HG03457 (cell line): ENCODE measurements around the gene UNC5C.

ENCODE experiments used
- ATAC-seq: cut with Tn5 transposase; IDR thresholded peaks from one replicate; pipeline ENCODE4 v1.9.1; 2021; ENCODE audit warnings: moderate number of reproducible peaks; ENCODE audit not compliant: unreplicated experiment

Gene UNC5C

DNA sequence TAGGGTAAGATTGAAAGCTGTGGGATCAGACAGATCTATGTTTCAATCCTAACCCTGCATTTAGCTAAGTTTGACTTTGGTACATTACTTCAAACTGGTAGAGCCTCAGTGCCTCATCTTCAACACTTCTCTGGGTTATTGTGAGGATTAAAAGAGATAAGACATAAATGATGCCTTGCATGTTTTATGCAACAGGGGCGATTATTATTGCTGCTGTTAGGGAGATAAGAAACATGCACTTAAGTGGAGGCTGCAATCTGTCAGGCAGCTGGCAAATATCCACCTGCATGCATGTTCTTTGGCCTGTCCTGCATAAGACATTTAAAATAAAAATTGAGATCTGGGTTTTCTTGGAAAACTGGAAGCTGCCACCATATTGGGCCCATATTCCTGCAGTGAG is 24.6 kb downstream of the UNC5C start:
- ATAC-seq: no peak

DNA sequence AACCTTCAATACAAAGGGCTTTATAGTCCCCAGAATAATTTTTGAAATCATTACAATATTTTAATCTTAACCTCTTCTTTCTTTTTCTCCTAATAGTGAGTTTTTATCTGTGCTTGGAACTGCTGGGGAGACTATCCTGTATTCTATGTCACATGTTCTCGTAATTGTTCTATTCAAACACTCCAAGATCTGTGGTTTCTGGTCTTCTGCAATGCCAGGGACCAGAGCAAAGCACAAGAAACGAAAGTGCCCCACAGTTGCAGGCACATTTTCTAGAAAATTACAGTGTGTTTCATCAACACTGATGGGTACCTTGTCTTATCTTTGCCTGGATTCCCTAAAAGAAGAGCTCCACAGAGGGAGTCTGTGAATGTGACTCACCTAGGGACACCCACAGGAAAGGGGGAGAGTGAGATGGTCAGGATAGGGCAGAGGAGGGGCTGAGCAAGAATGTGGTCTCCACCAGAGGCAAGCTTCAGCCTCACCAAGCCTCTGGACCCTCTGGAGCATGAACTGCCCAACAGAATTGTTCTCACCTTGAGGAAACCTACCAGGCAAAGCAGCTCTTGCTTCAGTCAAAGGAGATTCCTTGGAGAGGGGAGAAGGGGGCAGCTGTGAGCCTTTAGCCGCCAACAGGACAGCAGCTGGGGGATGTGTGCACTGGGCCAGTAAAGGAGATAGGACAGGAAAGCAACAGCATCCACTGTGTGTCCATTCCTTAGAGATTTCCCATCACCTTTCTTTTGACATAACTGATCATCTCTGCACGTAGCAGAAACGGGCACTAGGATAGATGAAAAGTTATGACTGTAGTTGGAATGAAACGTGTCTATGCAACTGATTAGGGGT is 25.9 kb downstream of the UNC5C start:
- no peak for ATAC-seq

DNA sequence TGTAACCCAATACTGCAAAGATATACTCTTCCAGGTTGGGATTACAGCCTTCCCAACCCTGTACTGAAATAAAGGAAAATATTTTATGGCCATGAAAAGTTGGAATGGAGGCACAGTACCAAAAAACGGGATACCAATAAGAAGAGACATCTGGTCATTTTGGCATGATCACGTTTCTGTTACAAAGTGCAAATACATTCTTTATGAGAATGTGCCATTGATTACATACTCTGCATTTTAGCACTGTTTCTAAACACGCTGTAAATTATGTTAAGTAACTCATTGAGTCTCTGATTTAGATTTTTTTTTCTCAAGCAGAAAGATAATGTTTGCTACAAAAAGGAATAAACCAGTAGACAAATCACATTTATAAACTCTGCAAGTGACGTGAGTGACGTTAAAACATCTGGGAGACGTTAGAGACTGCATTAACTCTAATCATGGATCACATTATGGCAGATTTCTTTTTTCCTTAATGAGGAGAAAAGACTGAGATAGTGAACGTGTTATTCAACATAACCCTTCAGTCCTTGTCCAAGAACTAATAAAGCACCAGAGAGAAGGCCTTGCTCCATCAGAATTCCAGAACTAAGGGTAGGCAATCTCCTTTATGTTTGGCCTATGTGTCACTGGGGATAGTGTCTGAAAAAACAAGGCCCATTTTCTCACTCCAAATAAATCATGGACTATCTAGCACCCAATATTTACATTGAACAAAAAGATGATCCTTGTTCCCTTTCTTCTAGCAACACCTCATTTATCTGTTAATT is 31.0 kb downstream of the UNC5C start:
- no peak for ATAC-seq

DNA sequence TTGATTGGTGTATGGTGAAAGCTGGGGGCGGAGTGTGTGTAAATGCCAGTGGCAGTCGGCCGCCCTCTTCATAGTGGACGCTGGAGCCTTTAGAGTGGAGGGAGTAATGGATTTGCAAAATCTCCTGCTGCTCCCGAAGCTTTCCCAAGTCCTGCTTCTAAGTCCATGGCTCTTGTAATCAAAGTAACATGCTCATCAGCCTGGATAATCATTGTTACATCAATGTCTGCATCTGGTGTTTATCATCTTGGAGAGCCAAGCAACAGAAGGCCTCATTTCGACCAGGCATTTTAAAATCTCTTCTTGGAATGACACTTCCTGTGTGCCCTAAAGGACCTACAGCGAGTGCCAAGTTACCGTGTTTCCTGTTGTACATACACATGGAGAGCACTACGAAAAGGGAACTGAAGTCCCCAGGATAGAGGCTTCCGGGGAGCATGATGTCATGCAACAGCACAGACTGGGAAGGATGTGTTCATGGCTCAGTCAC is 32.2 kb downstream of the UNC5C start:
- no peak for ATAC-seq

DNA sequence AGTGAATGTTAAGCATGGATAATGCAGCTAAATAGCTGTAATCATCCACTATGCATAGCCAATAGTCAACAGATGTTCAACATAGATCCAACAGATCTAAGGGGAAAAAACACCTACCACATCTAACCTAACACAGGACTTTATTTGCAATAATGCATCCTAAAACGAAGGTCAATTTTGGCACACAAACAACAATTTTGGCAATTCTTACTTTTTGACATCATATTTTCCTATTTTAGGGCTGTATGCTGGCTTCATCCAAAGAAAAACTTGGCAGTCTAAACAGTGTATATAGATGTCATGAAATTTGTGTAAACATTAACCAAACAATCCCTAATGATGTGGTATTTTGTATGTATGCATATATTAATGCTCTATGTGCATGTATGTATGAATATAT is 33.2 kb downstream of the UNC5C start:
- ATAC-seq: no peak

DNA sequence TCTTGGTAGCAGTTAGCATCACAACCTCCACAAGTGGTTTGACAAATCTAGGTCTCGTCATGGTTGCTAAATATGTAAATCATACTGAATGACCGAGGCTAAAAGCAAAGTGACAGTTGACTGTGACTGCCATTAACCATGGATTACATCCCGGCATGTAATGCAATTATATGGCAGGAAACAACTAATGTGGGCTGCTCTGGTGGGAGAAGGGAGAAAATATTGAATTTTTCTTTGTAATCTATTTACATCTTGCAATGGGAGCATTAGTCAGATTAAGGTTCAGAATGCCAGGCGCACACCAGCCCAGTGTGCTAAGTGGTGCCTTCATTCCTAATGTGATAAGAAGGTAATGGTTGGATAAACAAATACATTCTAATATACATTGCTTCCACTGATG is 35.8 kb downstream of the UNC5C start:
- no peak for ATAC-seq

DNA sequence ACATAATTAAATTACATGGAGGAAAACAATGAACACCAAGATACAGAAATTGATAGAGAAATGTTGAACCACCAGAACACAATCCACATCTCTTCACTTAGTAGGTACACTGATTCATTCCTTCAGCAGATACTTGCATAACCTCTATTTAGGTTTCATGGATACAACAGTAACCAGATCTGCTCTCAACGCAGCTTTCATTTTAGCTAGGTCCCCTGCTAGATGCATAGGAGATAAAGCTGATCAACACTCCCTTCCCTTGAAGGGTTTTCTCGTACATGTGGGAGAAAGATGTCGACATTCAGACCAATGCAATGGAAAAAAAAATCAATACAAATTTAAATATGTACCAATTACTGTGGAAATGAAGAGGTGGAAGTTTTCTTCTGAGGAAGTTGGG is 37.3 kb downstream of the UNC5C start:
- ATAC-seq: no peak

DNA sequence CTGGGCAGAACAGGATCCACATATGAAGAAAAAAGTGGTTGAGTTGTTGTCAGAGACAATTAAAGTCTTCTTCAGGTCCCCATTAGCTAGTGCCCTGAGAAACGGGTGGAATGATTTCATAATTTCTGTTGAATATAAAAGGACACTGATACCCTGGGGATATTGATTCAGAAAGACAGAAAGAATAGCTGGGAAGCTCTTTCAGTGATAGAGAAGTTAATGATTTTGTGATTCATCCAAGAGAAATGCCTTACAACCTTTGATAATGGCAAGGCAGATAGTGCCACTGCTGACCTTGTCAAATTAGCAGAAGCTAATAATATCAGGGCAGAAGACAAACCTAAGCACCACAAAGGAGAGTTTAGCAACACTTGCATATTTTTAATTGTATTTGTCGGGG is 37.9 kb downstream of the UNC5C start:
- no peak for ATAC-seq

DNA sequence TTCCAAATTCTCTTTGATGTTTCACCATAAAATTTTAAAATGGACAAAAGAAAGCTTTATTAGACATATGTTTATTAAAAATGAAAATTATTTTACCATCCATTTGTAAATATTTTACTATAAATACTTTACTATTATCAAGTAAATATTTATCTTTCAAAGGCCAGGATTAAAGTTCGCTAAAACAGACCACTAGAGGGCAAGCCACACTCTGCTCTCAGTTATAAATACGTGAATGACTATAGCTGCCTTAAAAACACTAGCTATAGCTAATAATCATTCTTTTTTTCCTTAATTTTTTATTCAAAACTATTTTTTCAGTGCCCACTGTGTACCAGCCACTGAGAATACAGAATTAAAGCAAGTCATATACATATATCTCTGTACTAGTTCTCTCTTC is 38.6 kb downstream of the UNC5C start:
- no peak for ATAC-seq

DNA sequence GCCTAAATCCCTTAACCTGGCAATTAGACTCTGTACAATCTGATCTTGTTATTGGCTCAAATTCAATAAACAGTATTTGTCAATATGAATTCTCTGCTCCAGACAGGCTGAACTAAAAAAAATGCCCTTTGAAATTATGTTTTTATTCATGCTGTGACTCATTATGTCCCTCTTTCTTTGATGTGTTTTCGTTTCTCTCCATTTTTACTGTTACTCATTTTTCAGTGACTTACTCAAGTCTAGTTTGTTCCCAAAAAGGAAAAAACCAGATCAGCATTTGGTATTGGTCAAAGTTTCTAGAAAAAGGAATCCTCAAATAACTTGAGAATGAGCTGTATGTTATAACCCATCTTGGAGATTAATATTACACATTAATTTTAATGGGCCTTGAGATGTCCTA is 40.4 kb downstream of the UNC5C start:
- ATAC-seq: no peak

DNA sequence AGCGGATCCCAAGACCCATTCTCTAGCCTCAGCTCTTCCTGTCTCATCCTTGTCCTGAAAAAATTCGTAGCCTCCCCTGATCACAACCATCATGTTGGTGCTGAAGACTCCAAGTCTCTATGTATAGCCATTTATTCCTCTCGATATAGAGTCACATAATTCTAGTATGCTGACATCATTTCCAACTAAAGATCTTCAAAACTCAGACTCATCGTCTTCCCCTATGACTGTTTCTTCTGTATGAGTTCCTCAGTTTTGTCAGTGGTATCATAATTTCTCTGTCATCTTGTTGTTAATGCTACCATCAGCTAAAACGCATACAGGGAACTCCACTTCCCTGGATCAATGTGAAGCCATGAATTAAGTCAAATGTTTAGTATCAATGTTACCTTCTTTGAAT is 41.2 kb downstream of the UNC5C start:
- ATAC-seq: no peak

DNA sequence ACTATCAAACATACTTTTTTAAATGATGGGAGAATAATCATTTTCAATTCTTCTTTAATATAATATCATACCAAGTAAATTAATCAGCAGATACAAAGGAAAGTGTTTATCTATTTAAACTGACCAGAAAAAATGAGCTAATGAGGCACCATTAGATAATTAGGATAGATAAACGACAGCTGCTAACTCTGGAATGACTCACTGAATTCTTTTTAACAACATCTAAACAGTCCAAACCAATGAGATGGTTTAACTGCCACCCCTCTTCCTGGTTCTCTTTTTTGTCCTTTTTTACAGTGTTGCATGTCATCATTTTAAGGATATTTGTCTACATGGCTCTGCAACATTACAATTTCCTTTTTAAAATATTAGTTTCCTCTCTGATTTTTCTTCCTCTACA is 41.6 kb downstream of the UNC5C start:
- ATAC-seq: no peak

DNA sequence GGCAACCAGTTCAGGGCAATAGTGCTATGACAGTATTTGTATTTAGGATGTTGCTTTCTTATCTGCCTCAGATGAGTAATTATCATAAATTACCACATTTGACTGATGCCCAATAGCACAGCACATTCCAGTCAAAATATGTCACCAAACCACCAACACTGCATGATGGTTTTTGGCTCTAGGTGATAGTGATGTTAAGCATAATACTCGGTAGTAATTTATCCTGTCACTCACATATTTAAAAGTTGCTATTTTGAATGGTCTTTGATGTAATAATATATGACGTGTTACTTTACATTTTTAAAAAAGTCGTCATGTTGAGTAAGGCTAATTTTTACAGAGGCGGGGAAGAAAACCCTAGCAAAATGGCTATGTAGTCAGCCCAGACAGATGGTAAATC is 42.5 kb downstream of the UNC5C start:
- ATAC-seq: no peak

DNA sequence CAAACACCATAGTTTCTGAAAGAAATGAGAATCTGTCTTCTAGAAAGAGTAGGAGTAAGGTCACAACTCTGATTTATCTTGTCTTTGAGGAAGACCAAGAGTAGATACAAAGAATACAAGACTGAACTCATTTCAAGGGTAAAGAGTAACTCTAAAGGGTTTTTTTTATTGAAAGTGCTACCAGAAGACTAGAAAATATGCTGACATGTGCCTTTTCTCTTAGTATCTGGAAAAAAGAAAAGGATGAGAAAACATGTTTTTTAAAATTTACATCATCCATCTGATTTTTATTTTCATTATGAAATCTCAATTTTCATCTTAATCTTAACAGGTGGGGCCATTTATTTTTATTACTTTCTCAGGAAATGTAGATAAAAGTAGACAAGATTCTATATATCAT is 43.0 kb downstream of the UNC5C start:
- no peak for ATAC-seq

DNA sequence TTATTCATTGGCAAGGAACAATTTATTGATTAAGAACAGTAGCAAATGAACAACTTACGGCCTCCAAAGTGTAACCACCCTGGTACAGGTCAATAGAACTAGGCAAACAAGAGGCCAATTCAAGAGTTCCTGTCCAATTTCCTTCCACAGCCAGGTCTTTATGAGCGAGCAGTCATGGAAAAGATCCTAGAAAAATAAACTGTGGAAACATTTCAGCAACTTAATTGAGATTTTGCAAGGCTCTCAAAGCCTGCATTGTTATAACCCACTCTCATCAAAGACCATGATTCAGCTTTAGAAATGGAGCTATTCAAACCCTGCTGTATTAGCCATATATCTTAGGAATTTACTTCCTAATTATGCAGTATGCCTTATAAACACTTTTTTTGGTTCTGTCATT is 43.6 kb downstream of the UNC5C start:
- ATAC-seq: no peak

DNA sequence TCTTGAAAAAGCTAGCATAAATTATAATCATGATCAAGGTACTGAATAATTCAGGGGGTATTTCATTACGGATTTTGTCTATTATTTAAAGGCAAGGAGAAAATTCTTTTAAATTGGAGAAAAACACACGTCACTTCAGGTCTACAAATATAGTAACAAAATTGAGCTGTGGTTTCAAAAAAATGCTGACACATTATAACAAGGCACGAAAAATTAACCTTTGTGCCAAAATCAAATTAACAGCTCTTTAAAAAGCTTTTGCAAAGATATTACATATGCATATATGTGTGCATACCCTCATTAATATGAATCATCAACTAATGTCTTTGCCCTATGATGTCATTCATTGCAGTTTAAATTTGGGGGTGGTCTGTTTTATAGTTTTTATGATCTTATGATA is 44.3 kb downstream of the UNC5C start:
- no peak for ATAC-seq

DNA sequence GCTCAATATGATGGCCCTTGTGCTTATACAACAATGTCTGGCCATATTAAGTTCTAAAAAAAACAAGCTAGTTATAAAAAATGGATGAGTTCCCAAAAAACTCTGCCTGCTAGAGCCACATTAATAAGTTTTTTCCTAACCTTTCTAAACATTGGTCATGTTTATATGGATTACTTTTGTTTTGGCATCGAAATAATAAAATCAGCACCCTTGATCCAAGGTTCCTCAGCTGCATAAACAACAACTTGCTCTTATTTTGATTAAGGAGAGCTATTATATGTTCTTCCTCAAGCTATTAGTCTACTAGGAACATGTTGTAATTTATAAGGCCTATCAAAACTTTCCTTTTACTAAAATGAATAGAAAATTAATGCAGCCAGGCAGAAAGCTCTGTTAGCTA is 48.4 kb downstream of the UNC5C start:
- no peak for ATAC-seq

DNA sequence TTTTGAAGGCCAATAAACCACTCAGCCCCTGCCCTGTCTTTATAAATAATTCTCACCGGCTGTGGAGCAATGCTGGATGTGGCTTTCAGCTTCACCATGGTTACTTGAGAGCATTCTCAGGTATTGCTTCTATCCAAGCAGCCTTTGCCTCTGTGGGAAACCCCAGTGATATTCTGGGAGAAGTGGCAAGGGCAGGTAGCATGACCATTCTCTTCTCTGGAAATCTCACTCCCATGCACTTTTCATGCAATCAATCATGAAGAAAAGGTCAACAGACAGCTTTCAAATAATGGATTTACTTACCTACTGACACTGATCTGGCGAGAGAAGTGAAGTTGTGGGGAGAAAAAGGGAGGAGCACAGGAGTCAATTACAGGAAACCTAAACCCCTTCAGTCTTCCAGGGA is 49.5 kb downstream of the UNC5C start:
- no peak for ATAC-seq

DNA sequence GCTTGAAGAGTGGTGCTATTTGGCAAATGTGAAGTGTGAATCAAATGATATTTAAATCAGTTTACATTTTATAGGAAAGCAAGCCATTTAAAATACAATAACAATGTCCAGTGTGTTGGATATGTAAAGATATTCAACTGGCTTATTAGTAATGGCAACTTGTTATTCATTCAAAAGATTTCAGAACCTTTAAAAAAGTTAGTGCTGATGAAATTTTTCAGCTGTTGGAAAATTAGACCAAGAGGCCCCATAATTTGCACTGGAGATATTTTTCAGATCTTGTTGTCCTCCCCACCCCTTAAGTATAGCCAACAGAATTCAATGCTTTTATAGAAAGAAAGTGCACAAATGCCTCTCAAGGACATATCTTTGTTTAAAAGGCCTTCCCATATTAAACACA is 54.6 kb downstream of the UNC5C start:
- no peak for ATAC-seq

DNA sequence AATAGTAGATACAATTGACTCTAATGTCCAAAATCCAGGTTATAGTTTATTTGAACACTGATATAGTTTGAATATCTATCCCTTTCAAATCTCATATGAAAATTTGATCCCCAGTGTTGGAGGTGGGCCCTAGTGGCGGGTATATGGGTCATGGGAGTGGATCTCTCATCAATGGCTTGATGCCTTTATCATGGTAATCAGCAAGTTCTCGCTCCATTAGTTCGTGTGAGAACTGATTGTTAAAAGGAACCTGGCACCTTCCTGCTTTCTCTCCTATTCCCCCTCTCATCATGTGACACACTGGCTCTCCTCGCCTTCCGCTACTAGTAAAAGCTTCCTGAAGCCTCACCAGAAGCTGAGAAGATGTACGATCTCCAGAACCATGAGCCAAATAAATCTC is 70.1 kb downstream of the UNC5C start:
- ATAC-seq: no peak

DNA sequence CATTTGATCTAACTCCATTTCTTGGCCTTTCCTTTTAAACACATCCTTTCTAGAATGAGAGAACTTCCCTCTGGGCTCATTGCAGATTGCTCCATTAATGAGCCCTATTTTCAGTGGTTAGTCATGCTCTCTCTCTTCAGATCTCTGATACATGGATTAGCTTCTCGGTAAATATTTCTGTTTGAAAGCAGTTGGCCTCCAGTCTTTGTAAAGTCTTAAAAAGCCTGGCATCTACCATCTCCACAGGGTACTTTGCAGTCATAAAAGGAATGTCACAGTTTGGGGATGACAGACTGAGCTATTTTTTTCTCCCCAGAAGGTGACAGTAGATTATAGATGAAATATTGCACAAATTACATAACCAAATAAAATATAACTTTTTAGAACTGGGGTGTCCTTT is 72.7 kb downstream of the UNC5C start:
- no peak for ATAC-seq

DNA sequence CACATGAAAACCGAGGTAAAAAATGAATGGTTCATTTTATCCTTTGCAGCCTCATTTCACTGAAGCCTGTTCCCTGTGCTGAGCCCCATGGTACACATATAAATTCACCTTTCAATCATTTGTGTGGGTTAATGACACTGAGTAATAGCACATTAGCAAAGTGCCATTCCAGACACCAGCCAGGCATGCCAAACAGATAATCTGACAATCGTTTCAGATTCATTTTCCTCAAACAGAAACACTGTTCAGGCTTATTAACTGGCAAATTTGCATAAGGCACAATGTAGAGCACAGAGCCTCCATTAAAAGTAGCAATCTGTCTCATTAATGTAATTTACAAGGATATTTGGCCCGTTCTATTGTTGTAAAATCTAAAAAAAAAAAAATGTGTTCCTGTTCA is 76.2 kb downstream of the UNC5C start:
- no peak for ATAC-seq
